ENCODE results near the gene MAP4K5.

DNA sequence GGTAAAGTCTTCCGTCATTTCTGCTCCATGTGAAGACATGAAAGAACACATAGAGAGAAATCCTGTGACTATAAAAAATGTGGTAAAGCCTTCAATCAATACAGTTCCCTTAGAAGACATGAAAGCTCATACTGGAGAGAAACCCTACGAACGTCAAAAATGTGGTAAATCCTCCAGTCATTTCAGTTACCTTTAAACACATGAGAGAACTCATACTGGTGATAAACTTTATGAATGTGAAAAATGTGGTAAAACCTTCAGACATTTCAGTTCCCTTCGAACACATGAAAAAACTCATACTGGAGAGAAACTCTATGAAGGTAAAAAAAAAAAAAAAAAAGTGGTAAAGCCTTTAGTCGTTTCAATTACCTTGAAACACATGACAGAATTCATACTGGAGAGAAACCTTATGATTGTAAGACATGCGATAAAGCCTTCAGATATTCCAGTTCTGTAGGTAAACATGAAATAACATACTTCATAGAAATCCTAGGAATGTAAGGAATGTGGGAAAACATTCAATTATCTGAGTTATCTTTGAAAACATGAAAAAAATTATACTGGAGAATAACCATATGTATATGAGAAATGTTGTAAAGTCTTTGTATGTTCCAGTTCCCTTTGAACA, 60.4 kb downstream of the MAP4K5 start:
- TF ChIP-seq GATA2 (IDR thresholded peaks at IDR 0.05; ENCODE audit: low read depth, low read length) (no peak), GATA3 (IDR thresholded peaks at IDR 0.05; ENCODE audit: low read depth, low read length) (no peak)

Data from SH-SY5Y (cell line).